GM12891 (cell line): ENCODE measurements around the gene ZFAND3.

Experiments used
- POLR2A ChIP-seq: IDR thresholded peaks from 2 replicates; pipeline ENCODE4 v1.6.1; 2011; ENCODE audit warnings: low read depth, low read length, control low read depth
- POLR2AphosphoS5 ChIP-seq: IDR thresholded peaks from 2 replicates; pipeline ENCODE4 v1.6.1; 2011; ENCODE audit warnings: low read depth, low read length, control low read depth
- TAF1 ChIP-seq: IDR thresholded peaks from 2 replicates; pipeline ENCODE4 v1.6.1; 2011; ENCODE audit warnings: low read depth, low read length, control low read depth

DNA sequence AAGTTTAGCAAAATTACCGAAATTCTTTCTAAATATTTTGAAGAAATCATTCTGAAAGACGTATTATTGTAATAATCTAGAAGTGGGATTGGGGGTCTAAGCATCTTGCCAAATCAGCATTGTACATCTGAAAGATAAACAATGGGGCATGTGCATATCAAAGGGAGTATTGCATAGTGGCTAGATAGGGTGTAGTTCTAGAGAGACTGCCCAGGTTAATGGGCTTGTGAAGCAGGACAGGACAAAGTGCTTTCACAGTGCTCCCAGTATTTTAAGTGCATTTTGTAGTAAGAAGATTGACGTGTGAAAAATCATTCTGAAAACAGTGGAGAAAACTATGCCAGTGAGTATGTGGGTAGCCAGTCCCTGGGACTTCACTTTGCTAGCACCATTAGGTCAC, 236.8 kb downstream of the ZFAND3 start:
- TF ChIP-seq POLR2A (no peak), POLR2AphosphoS5 (no peak), TAF1 (no peak)
